Panc1 (cell line): Measurements from ENCODE around the gene SMPD4.
"Not testable (repeated sequence)": the region's sequence is repeated elsewhere in the genome, so short reads cannot be mapped to it uniquely, and the experiment has no call there.

Experiments used
- CTCF ChIP-seq: fragments of 450-650 bp; IDR thresholded peaks from 2 replicates; pipeline ENCODE4 v1.5.1; 2017; ENCODE audit warnings: mild to moderate bottlenecking
- POLR2AphosphoS5 ChIP-seq: IDR thresholded peaks from 2 replicates; pipeline ENCODE4 v1.6.1; 2012; ENCODE audit warnings: mild to moderate bottlenecking, low read depth, low read length, moderate library complexity
- REST ChIP-seq, 2 experiments: IDR thresholded peaks; 2 replicates each; pipeline ENCODE4 v1.6.1; 2011 to 2012; ENCODE audit warnings: low read depth in 2 of 2, control low read depth in 1 of 2, low read length in 1 of 2, mild to moderate bottlenecking in 1 of 2, moderate library complexity in 1 of 2; ENCODE audit not compliant: insufficient read depth in 1 of 2
- TCF7L2 ChIP-seq: IDR thresholded peaks from 2 replicates; pipeline ENCODE4 v1.6.1; 2011; ENCODE audit warnings: mild to moderate bottlenecking, low read depth, low read length, inconsistent platforms

GRCh38 chr2:130222523-130222922 lies 41.1 kb upstream of the SMPD4 start:
- not testable (repeated sequence) for TF ChIP-seq CTCF; POLR2AphosphoS5; REST (IDR thresholded peaks at IDR 0.05; ENCODE audit: insufficient read depth in 1 of 2, low read depth in 2 of 2, low read length in 1 of 2); TCF7L2
